Trophoblast cell (in vitro differentiated cells and primary cell): Measurements from ENCODE around the gene EID2B.

Experiments
- DNase-seq, 2 donors: peaks; one replicate each; pipeline ENCODE4 v3.0.0-alpha.2; 2016
- H2AFZ ChIP-seq: 2 replicates; pipeline ENCODE4 v1.6.1; 2013; ENCODE audit warnings: low read length, moderate library complexity, mild to moderate bottlenecking; ENCODE audit not compliant: insufficient read depth, poor library complexity
- H2AK5ac ChIP-seq: 2 replicates; pipeline ENCODE4 v1.6.1; 2013; ENCODE audit warnings: mild to moderate bottlenecking, low read length
- H2BK120ac ChIP-seq: 2 replicates; pipeline ENCODE4 v1.6.1; 2013; ENCODE audit warnings: low read length, mild to moderate bottlenecking, moderate library complexity; ENCODE audit not compliant: insufficient read depth, poor library complexity
- H2BK12ac ChIP-seq: 2 replicates; pipeline ENCODE4 v1.6.1; 2013; ENCODE audit warnings: mild to moderate bottlenecking, low read length, moderate library complexity
- H2BK5ac ChIP-seq: 2 replicates; pipeline ENCODE4 v1.6.1; 2013; ENCODE audit warnings: low read length, low read depth, moderate library complexity, mild to moderate bottlenecking; ENCODE audit not compliant: poor library complexity
- H3K14ac ChIP-seq: 2 replicates; pipeline ENCODE4 v1.6.1; 2013; ENCODE audit warnings: mild to moderate bottlenecking, low read length
- H3K18ac ChIP-seq: 2 replicates; pipeline ENCODE4 v1.6.1; 2013; ENCODE audit warnings: mild to moderate bottlenecking, low read length
- H3K23ac ChIP-seq: 2 replicates; pipeline ENCODE4 v1.6.1; 2013; ENCODE audit warnings: low read length
- H3K27ac ChIP-seq: 2 replicates; pipeline ENCODE4 v1.5.1; 2013; ENCODE audit warnings: low read depth, mild to moderate bottlenecking, inconsistent platforms, low read length, moderate library complexity
- H3K27me3 ChIP-seq: 2 replicates; pipeline ENCODE4 v1.6.1; 2013; ENCODE audit warnings: inconsistent platforms, mild to moderate bottlenecking, low read length, moderate library complexity; ENCODE audit not compliant: insufficient read depth
- H3K36me3 ChIP-seq, 2 experiments: 1 replicate in 1 of 2; 2 replicates in 1 of 2; pipeline ENCODE4 v1.6.1; 2013; ENCODE audit warnings: low read length in 2 of 2, mild to moderate bottlenecking in 2 of 2, moderate library complexity in 1 of 2; ENCODE audit not compliant: insufficient read depth in 2 of 2, control insufficient read depth in 1 of 2
- H3K4ac ChIP-seq: 2 replicates; pipeline ENCODE4 v1.6.1; 2013; ENCODE audit warnings: low read depth, mild to moderate bottlenecking, low read length, moderate library complexity
- H3K4me1 ChIP-seq, 2 experiments: 1 replicate in 1 of 2; 2 replicates in 1 of 2; pipeline ENCODE4 v1.6.1; 2013; ENCODE audit warnings: low read length in 2 of 2, mild to moderate bottlenecking in 2 of 2, moderate library complexity in 1 of 2; ENCODE audit not compliant: insufficient read depth in 2 of 2, control insufficient read depth in 1 of 2
- H3K4me2 ChIP-seq: 2 replicates; pipeline ENCODE4 v1.6.1; 2013; ENCODE audit warnings: inconsistent platforms, mild to moderate bottlenecking, low read length, moderate library complexity
- H3K4me3 ChIP-seq: 2 replicates; pipeline ENCODE4 v1.5.1; 2013; ENCODE audit warnings: mild to moderate bottlenecking, low read depth, low read length, inconsistent platforms
- H3K79me1 ChIP-seq: one replicate; pipeline ENCODE4 v1.6.1; 2013; ENCODE audit warnings: low read length
- H3K79me2 ChIP-seq: 2 replicates; pipeline ENCODE4 v1.6.1; 2013; ENCODE audit warnings: low read length, mild to moderate bottlenecking; ENCODE audit not compliant: control insufficient read depth, insufficient read depth, poor library complexity
- H3K9ac ChIP-seq: 2 replicates; pipeline ENCODE4 v1.6.1; 2013; ENCODE audit warnings: mild to moderate bottlenecking, low read length
- H3K9me3 ChIP-seq: 2 replicates; pipeline ENCODE4 v1.6.1; 2013; ENCODE audit warnings: low read depth, mild to moderate bottlenecking, control low read depth, inconsistent platforms, low read length; ENCODE audit not compliant: insufficient read depth
- H4K12ac ChIP-seq: 2 replicates; pipeline ENCODE4 v1.6.1; 2013; ENCODE audit warnings: low read depth, mild to moderate bottlenecking, low read length, moderate library complexity
- H4K8ac ChIP-seq: 2 replicates; pipeline ENCODE4 v1.6.1; 2013; ENCODE audit warnings: low read depth, mild to moderate bottlenecking, low read length, moderate library complexity
- H4K91ac ChIP-seq: one replicate; pipeline ENCODE4 v1.6.1; 2013; ENCODE audit warnings: low read depth, mild to moderate bottlenecking, low read length, moderate library complexity
- WGBS: extraction: QIAGEN DNeasy Blood & Tissue Kit; methylation state at CpG from one replicate; pipeline ENCODE4 v1.1.7; 2013; ENCODE audit warnings: missing lambda C conversion rate; ENCODE audit not compliant: insufficient read length, insufficient coverage; ENCODE audit errors: extremely low coverage; 5-methylcytosine and 5-hydroxymethylcytosine counted together

The EID2B gene

DNA sequence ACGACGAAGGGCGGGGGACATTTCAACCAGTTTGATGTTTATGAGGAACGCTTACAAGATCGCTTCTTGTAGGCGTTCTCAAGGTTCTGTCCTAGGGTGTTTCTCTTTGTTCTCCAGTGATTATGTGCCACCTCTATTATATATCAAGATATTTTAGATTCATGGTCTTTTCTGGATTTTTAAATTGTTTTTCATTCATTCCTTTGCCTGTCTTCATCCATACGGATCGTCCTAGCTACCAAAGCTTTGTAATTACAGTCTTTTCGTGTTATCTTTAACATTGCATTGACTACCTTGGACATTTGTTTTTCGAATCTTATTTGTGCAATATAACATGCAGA, 7.7 kb upstream of the EID2B start:
- H4K91ac ChIP-seq = no peak overlapping the region

DNA sequence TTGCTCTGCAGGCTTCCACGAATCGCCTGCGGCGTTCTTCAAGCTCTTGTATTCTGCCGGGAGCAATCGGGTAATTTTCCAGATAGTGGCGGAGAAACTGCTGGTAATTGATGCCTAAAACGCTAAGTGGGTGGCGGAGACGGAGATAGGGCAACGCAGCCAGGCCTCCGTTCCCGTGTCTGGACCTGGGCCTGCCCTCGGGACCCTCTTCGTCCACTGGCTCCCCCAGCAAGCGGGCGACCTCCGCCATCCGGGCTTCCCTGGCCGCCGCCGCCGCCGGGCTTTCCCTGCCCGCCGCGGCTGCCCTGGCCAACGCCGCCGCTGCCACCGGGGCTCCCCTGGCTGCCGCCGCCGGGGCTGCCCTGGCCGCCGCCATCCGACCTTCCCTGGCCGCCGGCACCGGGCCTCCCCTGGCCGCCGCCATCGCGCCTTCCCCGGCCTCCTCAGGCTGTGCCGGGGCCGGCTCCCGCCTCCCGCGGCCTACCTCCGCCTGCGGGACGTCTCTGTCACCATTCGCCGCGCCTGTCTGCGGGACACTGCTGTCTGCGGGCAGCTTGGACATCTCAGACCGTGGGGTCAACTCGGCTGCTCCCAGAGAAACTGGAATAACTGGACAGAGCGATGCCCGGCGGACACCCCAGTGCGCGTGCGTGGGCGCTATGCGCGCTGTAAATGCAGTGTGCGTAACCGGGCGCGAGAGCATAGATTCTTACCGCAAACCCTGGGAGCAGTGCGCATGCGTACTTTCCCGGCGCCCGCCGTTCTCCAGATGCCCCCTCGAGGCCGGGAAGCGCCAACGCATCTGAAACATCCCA, 7.1 kb upstream of the EID2B start, which contains the start of gene EID2:
TSS of gene EID2 (minus strand) at position 644 of the 815 bp plus-strand sequence. CDS start at position 562, 82 bp downstream.
- Histone ChIP-seq H2AK5ac (peak within 1 kb of the TSS; percentile 24), H2BK5ac (peak within 1 kb of the TSS; percentile 66), H3K79me2 (peaks cover 2% of the 10 kb centered on the region), H4K12ac (peak within 1 kb of the TSS; percentile 17), H3K4me2 (peak within 1 kb of the TSS; percentile 96), H3K4me1 (no peaks in the 10 kb centered on the region), H3K4ac (peak within 1 kb of the TSS; percentile 0), H3K23ac (no peak within 1 kb of the TSS), H3K36me3 (no peaks in the 10 kb centered on the region), H4K8ac (peak within 1 kb of the TSS; percentile 74), H2BK12ac (no peak within 1 kb of the TSS), H2BK120ac (peak within 1 kb of the TSS; percentile 74), H3K79me1 (peaks cover 5% of the 10 kb centered on the region), H3K4me3 (peak within 1 kb of the TSS; percentile 95), H2AFZ (peak within 1 kb of the TSS; percentile 4), H3K27ac (peak within 1 kb of the TSS; percentile 92), H3K18ac (peak within 1 kb of the TSS; percentile 64), H3K9me3 (no peaks in the 10 kb centered on the region), H3K27me3 (no peaks in the 10 kb centered on the region), H3K14ac (peak within 1 kb of the TSS; percentile 70), H4K91ac (peak within 1 kb of the TSS; percentile 65), H3K9ac (peak within 1 kb of the TSS; percentile 85)
- peak; percentile 99 to 100 for DNase-seq
- WGBS = no CpG with 5 or more reads among the region's 84 CpGs

More for the DNA sequence above, 7.7 kb upstream of the EID2B start:
- no peak overlapping the region for H3K4me3 ChIP-seq
- H4K12ac ChIP-seq = no peak overlapping the region
- H3K9me3 ChIP-seq = no peaks in the 10 kb centered on the region
- no peak overlapping the region for H3K27ac ChIP-seq
- H3K79me2 ChIP-seq = peaks cover 2% of the 10 kb centered on the region
- no peak overlapping the region for H3K23ac ChIP-seq
- no peak overlapping the region for H2BK5ac ChIP-seq
- H3K79me1 ChIP-seq = peaks cover 5% of the 10 kb centered on the region
- H3K27me3 ChIP-seq = no peaks in the 10 kb centered on the region
- no peak overlapping the region for H2BK12ac ChIP-seq
- no CpG with 5 or more reads among the region's 10 CpGs for WGBS
- no peaks in the 10 kb centered on the region for H3K4me1 ChIP-seq
- H3K4me2 ChIP-seq = no peak overlapping the region
- no peaks in the 10 kb centered on the region for H3K36me3 ChIP-seq
- H4K8ac ChIP-seq = no peak overlapping the region
- no peak overlapping the region for H3K14ac ChIP-seq
- H3K4ac ChIP-seq = no peak overlapping the region
- DNase-seq = no peak
- no peak overlapping the region for H3K18ac ChIP-seq
- H2BK120ac ChIP-seq = no peak overlapping the region
- no peak overlapping the region for H3K9ac ChIP-seq
- no peak overlapping the region for H2AFZ ChIP-seq
- H2AK5ac ChIP-seq = no peak overlapping the region

DNA sequence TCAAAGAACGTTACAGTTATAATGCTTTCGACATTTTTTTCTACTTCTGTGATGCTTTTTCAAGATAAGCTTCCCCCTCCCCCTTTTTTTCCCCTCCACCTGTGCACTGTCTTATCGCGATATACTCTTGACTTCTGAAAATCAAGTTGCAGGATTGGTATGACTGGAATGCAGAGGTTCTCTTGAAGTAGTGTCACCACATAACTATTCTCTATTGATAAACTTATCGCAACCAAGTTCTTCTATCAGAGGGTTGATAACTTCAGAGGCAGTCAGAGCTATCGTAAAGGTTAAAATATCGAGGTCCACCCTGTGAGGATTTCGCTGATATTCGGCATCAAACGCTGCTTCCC, 6.5 kb upstream of the EID2B start:
- no peaks in the 10 kb centered on the region for H3K4me1 ChIP-seq
- WGBS = no CpG with 5 or more reads among the region's 10 CpGs
- H2AK5ac ChIP-seq = no peak overlapping the region
- H2BK120ac ChIP-seq = no peak overlapping the region
- no peak overlapping the region for H2AFZ ChIP-seq
- no peak overlapping the region for H3K14ac ChIP-seq
- DNase-seq = no peak
- H2BK5ac ChIP-seq = no peak overlapping the region
- H3K79me2 ChIP-seq = peaks cover 2% of the 10 kb centered on the region
- H3K79me1 ChIP-seq = peaks cover 5% of the 10 kb centered on the region
- H3K18ac ChIP-seq = no peak overlapping the region
- peak overlapping the region; percentile 95 for H3K4me3 ChIP-seq
- no peak overlapping the region for H2BK12ac ChIP-seq
- peak overlapping the region; percentile 96 for H3K4me2 ChIP-seq
- peak overlapping the region; percentile 85 for H3K9ac ChIP-seq
- peak overlapping the region; percentile 0 for H3K4ac ChIP-seq
- peak overlapping the region; percentile 92 for H3K27ac ChIP-seq
- H4K12ac ChIP-seq = no peak overlapping the region
- peak overlapping the region; percentile 65 for H4K91ac ChIP-seq
- H3K36me3 ChIP-seq = no peaks in the 10 kb centered on the region
- no peaks in the 10 kb centered on the region for H3K9me3 ChIP-seq
- peak overlapping the region; percentile 74 for H4K8ac ChIP-seq
- H3K27me3 ChIP-seq = no peaks in the 10 kb centered on the region
- no peak overlapping the region for H3K23ac ChIP-seq

DNA sequence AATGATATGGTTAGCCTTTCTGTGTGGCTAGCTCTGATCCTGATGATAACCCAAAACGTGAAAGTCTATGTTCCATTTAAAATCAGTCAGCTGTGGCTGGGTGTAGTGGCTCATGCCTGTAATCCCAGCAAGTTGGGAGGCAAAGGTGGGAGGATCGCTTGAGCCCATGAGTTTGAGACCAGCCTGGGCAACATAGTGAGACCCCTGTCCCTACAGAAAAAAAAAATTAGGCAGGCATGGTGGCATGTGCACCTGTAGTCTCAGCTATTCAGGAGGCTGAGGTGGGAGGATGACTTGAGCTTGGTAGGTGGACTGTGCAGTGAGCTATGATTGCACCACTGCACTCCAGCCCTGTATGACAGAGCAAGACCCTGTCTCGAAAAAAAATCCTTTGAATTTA, 1.1 kb upstream of the EID2B start:
- Histone ChIP-seq H3K4me3 (no peak overlapping the region), H3K27ac (no peak overlapping the region), H4K91ac (no peak overlapping the region), H3K4ac (no peak overlapping the region), H3K23ac (no peak overlapping the region), H3K79me2 (no peaks in the 10 kb centered on the region), H3K4me2 (no peak overlapping the region), H4K8ac (no peak overlapping the region), H2BK120ac (no peak overlapping the region), H3K9ac (no peak overlapping the region), H3K18ac (no peak overlapping the region), H2AK5ac (no peak overlapping the region), H4K12ac (no peak overlapping the region), H2BK5ac (no peak overlapping the region), H2BK12ac (no peak overlapping the region), H3K14ac (no peak overlapping the region), H3K27me3 (no peaks in the 10 kb centered on the region), H3K79me1 (no peaks in the 10 kb centered on the region), H3K4me1 (peaks cover 2 to 5% of the 10 kb centered on the region in 2 experiments), H3K36me3 (no peaks in the 10 kb centered on the region), H2AFZ (no peak overlapping the region), H3K9me3 (peaks cover 1% of the 10 kb centered on the region)
- DNase-seq = no peak
- no CpG with 5 or more reads among the region's 3 CpGs for WGBS
